K562 treated with DMSO at 1 percent for 24 hours (cell line): ENCODE results near the gene FAM149B1. TPM values are rescaled to one million over a fixed set of nuclear protein-coding genes. Genes with fewer than 3 reads are reported as not detected.

Source experiments
- total RNA-seq: library from RNA; unstranded; fragments of 300-600 nt; gene quantifications from 2 replicates; pipeline ENCODE4 v1.2.3, GENCODE V29; 2022; ENCODE audit warnings: low read depth; ENCODE audit not compliant: insufficient read depth

The FAM149B1 gene
- total RNA-seq, result 12.7 and 16.2 TPM in 2 replicates

DNA sequence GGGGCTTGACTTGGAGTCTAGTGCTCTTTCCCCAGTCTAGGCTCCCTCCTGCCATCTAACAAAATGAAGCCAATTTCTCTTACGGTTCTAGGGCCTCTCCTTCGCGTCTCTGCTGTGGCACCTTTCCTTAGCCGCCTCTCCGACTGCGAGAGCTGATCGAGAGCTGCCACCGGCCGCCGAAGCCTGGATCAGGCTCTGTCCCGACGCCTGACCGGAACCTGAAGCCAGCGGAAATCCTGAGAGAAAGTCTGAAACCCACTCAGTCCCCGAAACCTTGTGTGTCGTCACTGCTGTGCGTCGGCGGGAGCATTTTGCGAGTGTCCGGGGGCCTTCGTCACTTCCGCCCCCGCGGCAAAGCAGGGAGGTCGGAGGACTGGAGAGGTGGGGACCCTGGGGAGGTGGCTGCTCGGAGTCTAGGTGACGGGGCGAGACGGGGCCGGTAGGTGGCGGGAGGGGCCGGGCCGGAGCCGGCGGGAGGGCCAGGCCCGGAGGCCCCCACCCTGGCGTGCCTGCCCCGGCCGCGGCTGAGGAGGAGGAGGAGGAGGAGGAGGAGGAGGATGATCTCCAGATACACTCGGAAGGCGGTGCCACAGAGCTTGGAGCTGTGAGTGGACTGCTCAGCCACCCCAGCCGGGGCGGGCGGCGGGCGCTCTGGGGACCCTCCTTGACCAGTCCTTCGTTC is at the start of gene FAM149B1, which contains the start of gene ECD:
Gene FAM149B1 (plus strand): TSS at position 337 of the 682 bp plus-strand sequence. CDS start 221 bp downstream, at position 558.
Gene ECD (minus strand): TSS at position 226 of the 682 bp plus-strand sequence. CDS start 4,071 bp downstream, outside the sequence.

DNA sequence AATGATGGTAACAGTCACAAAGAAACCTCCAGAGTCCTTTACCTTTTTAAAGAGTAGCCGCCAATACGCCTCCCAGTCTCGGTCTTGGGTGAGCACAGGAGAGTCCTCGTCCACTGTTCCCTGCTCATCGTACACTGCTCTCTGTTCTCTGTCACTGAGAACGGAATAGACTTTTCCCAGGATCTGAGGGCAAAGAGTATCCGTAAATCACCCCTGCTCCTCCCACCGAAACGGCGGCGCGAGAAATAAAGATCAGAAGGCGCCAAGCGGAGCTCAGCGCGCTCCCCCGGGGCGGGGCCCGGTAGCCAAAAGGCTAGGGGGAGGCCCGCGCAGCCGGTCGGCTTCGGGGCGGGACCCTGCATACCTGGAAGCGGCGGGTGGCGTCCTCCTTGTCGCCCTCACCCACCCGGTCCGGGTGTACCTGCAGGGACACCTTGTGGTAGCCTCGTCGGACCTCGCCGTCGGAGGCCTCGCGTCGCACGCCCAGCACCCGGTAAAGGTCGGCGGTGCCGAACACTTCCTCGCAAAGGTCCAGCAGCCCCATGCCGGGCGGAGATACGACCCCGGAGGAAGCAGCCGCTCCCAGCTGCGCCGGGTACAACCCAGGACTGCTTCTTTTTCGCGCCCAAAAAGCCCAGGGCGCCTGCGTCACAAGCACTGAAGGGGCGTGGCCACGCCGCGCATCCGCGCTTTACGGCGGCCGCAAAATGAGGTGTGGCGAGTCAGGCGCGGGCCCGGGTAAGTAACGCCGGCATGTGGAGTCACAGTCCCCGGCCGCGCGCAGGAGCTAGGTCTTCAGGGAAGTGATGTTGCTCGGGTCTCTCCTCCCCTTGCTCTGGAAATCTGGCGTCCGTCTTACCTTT is 79.0 kb downstream of the FAM149B1 start, which contains the start of gene DNAJC9:
Gene DNAJC9 (minus strand): TSS at position 610 of the 863 bp plus-strand sequence. CDS start 66 bp downstream, at position 544.

DNA sequence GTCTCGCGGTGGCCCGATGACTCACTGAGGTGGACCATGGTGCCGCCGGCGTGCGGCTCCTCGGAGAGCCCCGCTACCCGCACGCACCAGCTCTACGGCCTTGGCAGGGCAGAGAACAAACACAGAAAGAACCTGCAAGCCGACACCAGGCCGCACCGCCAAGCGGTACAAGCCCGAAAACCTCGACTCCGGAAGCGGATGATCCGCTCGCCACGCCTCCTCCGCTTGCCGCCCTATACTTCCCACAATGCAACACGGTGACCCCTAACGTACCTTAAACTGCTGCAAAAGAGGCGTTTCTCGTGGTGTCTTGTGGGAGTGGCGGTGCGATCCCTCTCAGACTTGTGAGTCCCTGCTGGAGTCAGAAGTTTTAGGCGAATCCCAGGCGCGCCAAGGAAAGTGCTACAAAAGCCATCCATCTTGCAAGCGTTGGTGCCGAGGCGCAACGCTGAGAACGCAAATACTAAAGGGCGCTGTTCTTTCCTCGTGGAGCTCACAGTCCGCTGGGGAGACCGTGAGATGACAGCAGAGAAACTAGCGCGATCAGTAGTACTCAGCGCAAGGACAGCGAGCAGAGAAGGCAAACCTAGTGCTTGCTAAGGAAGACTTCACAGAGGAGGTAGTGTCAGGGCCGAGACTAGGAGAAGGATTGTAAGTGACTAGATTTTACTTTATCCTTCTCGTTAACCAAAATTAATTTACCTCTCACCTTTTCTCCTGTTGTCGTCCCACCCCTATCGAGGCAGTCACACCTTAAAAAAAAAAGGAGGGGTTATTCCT is 84.7 kb downstream of the FAM149B1 start, which contains the start of gene MRPS16:
Gene MRPS16 (minus strand): TSS at position 200 of the 780 bp plus-strand sequence. CDS start 162 bp downstream, at position 38.

Other genes starting within 250 kb of the FAM149B1 start
- not detected in 2 replicates for gene PLA2G12B, start 213.3 kb upstream of the FAM149B1 start, total RNA-seq
- gene P4HA1, start 71.3 kb upstream of the FAM149B1 start, total RNA-seq, result 23.9 and 27.2 TPM in 2 replicates
- 2.0 and 3.7 TPM in 2 replicates for gene NUDT13, start 57.7 kb upstream of the FAM149B1 start, total RNA-seq
- gene ECD, start 111 bp upstream of the FAM149B1 start, total RNA-seq, result 20.2 and 23.1 TPM in 2 replicates
- gene DNAJC9, start 79.1 kb downstream of the FAM149B1 start, total RNA-seq, result 71.1 and 74.8 TPM in 2 replicates
- gene MRPS16, start 84.5 kb downstream of the FAM149B1 start, total RNA-seq, result 67.9 and 69.5 TPM in 2 replicates
- 3.0 and 3.3 TPM in 2 replicates for gene CFAP70, start 190.7 kb downstream of the FAM149B1 start, total RNA-seq
- gene ANXA7, start 245.9 kb downstream of the FAM149B1 start, total RNA-seq, result 96.4 and 114 TPM in 2 replicates